B cell (primary cell): ENCODE results near the gene BTLA.

Experiments used
- CTCF ChIP-seq: fragments of 200-600 bp; IDR thresholded peaks from one replicate; pipeline ENCODE4 v1.8.0; 2022; ENCODE audit warnings: antibody characterized with exemption, mild to moderate bottlenecking
- EZH2 ChIP-seq: IDR thresholded peaks from 2 replicates; pipeline ENCODE4 v1.6.1; 2012; ENCODE audit warnings: borderline replicate concordance, low read depth, mild to moderate bottlenecking, moderate library complexity, low read length; ENCODE audit not compliant: insufficient read depth, poor library complexity, severe bottlenecking

- TF ChIP-seq CTCF (no peak), EZH2 (no peak)
Observed at GRCh38 chr3:112498914-112499711, at the start of gene BTLA.
